Lung (tissue), 12 donors: ENCODE data around the gene GREB1L. TPM values are rescaled to one million over a fixed set of nuclear protein-coding genes. Genes with fewer than 3 reads are reported as not detected.

ENCODE experiments used
- ATAC-seq: fragments of 200-7000 bp; cut with Tn5 transposase; one replicate; pipeline ENCODE4 v1.9.1; 2020; ENCODE audit warnings: moderate number of reproducible peaks; ENCODE audit not compliant: insufficient read depth, low FRiP score
- DNase-seq, 3 donors: peaks; one replicate each; pipeline ENCODE4 v3.0.0-alpha.2; 2013 to 2017
- H3K27ac ChIP-seq, 2 donors: one replicate each; pipeline ENCODE4 v1.5.1; 2013; ENCODE audit warnings: mild to moderate bottlenecking in 2 of 2, moderate library complexity in 2 of 2, control low read depth in 1 of 2, inconsistent platforms in 1 of 2, low read depth in 1 of 2, low read length in 1 of 2
- H3K27me3 ChIP-seq, 3 donors: one replicate each; pipeline ENCODE4 v1.5.1; 2013; ENCODE audit warnings: low read length in 2 of 3; ENCODE audit not compliant: control insufficient read depth in 3 of 3, insufficient read depth in 3 of 3
- H3K36me3 ChIP-seq, 4 donors: one replicate each; pipeline ENCODE4 v1.5.1; 2013; ENCODE audit warnings: low read length in 4 of 4, mild to moderate bottlenecking in 1 of 4, moderate library complexity in 1 of 4; ENCODE audit not compliant: control insufficient read depth in 4 of 4, insufficient read depth in 4 of 4
- H3K4me1 ChIP-seq, 5 donors: one replicate each; pipeline ENCODE4 v1.5.1; 2013; ENCODE audit warnings: low read length in 5 of 5, mild to moderate bottlenecking in 2 of 5, moderate library complexity in 1 of 5; ENCODE audit not compliant: control insufficient read depth in 5 of 5, insufficient read depth in 5 of 5
- H3K4me3 ChIP-seq: one replicate; pipeline ENCODE4 v1.5.1; 2013; ENCODE audit warnings: mild to moderate bottlenecking, control low read depth, moderate library complexity
- H3K9ac ChIP-seq, 2 donors: one replicate each; pipeline ENCODE4 v1.5.1; 2013; ENCODE audit warnings: low read length in 2 of 2, control low read depth in 1 of 2; ENCODE audit not compliant: insufficient read depth in 1 of 2
- H3K9me3 ChIP-seq, 4 donors: one replicate each; pipeline ENCODE4 v1.5.1; 2013; ENCODE audit warnings: low read length in 3 of 4, mild to moderate bottlenecking in 1 of 4, moderate library complexity in 1 of 4; ENCODE audit not compliant: control insufficient read depth in 4 of 4, insufficient read depth in 3 of 4
- WGBS, 2 donors: extraction: QIAGEN DNeasy Blood & Tissue Kit; methylation state at CpG; one replicate each; pipeline ENCODE4 v1.1.7; 2013; 5-methylcytosine and 5-hydroxymethylcytosine counted together
- polyA plus RNA-seq, 2 donors: library from polyadenylated mRNA; stranded (reverse); fragments of 200-250 nt; gene quantifications; one replicate each; pipeline ENCODE4 v1.2.1, GENCODE V29; 2013
- total RNA-seq, 2 donors: library from RNA; depleted of rRNA in 1 of 2; stranded (reverse); fragments of >200 nt in 1 of 2; gene quantifications; one replicate each; pipeline ENCODE4 v1.2.1, GENCODE V29; 2014 to 2021
- TF ChIP-seq, protein P1 (sequence below): IDR thresholded peaks from 2 replicates; pipeline ENCODE4 v1.5.1; 2012; ENCODE audit warnings: mild to moderate bottlenecking; ENCODE audit errors: control extremely low read depth, extremely low read depth
- donor health status: control.
- donor health status: control.
- donor health status: Bipolar disorder and iron deficiency.
- donor health status: healthy.
- donor health status: DM: yes; HTN: yes; CAD: no.

Gene GREB1L
- total and polyA plus RNA-seq, 4 donors = 0.08 to 1.2 (median 0.41) TPM

DNA sequence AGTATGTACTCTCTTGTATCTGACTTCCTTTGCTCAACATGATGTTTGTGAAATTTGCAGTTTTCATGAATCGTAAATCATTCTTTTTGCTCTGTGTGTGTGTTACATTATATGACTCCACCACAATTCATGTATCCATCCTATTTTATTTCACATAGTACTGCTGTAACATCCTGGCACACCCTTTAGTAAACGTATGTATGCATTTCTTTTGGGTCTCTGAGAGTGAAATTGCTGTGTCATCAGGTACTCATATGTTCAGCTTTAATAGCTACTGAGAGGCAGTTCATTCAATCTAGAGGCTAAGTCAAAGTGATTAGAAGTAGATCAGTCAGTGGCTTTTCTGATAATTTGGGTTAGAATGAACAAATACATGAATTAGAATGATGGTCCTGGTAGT is 239.7 kb downstream of the GREB1L start:
- Histone ChIP-seq H3K36me3 (no peaks in the 10 kb centered on the region), H3K27me3 (no peaks in the 10 kb centered on the region), H3K4me1 (no peaks in the 10 kb centered on the region), H3K9ac (no peak overlapping the region), H3K4me3 (no peak overlapping the region), H3K9me3 (no peaks in the 10 kb centered on the region), H3K27ac (no peak overlapping the region)
- ATAC-seq = no peak
- DNase-seq = no peak
- TF ChIP-seq, protein P1, sequence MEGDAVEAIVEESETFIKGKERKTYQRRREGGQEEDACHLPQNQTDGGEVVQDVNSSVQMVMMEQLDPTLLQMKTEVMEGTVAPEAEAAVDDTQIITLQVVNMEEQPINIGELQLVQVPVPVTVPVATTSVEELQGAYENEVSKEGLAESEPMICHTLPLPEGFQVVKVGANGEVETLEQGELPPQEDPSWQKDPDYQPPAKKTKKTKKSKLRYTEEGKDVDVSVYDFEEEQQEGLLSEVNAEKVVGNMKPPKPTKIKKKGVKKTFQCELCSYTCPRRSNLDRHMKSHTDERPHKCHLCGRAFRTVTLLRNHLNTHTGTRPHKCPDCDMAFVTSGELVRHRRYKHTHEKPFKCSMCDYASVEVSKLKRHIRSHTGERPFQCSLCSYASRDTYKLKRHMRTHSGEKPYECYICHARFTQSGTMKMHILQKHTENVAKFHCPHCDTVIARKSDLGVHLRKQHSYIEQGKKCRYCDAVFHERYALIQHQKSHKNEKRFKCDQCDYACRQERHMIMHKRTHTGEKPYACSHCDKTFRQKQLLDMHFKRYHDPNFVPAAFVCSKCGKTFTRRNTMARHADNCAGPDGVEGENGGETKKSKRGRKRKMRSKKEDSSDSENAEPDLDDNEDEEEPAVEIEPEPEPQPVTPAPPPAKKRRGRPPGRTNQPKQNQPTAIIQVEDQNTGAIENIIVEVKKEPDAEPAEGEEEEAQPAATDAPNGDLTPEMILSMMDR = no peak
- WGBS, 2 donors = 67 to 77% methylated on average over 2 of the region's 2 CpGs

DNA sequence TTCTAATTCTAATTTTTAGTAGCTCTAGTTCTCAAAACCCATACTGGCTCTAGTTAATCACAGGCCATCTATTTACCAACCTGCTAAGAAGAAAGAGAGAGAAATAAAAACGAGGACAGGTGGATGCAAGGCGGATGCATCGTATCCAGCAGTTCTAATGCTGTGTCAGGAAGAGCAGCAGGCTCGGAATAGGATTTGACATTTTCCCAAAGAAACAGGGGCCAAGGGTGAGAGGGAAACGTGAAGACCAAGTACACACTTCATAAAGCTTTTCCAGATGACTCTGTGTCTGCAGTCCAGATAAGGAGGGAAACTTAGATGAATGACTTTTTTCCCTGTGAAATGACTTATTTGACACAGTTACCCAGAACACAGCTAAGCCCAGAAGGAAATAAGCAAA is 241.0 kb downstream of the GREB1L start:
- H3K9me3 ChIP-seq = no peaks in the 10 kb centered on the region
- TF ChIP-seq, protein P1 = no peak
- DNase-seq = peak in 1 of 3 donors; percentile 13
- H3K9ac ChIP-seq = no peak overlapping the region
- no peaks in the 10 kb centered on the region for H3K36me3 ChIP-seq
- H3K4me1 ChIP-seq = no peaks in the 10 kb centered on the region
- H3K4me3 ChIP-seq = no peak overlapping the region
- no peak for ATAC-seq
- WGBS, 2 donors = 82 to 84% methylated on average over 5 of the region's 5 CpGs
- H3K27ac ChIP-seq = no peak overlapping the region
- no peaks in the 10 kb centered on the region for H3K27me3 ChIP-seq

DNA sequence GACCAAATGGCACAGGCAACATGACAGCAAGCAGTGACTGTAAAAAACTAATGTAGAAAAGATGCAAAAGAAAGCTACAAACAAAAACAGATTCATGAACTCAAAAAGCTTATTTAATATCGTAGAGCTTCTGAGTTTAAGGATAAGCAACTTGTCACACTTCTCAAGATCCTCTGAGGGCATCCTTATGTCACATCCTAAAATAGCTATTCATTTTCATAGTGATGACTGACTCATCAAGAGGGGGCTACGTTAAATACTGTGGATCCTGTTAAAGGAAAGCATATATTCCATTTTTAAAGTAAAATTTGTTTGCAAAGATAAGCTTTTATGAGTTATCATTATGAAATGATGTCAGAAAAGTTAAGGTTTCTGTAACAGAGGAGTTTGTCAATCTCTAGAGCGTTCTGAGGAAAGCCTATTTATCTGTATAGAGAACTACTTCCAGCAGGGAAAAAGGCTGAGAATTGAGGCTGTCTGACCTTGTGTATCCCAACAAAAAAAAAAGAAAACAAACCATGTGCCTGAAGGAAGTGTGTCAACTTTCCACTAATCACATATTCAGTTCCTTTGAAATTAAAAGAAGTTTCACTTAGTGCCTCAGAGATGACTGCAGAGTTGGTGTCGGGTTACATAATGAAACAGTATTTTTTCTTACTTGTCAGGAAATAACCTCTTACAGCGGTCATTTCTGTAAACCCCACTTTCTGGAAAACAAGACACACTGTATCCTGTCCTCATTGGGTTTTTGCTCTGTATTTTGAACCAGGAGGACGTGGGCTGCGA is 243.0 kb downstream of the GREB1L start:
- Histone ChIP-seq H3K4me3 (no peak overlapping the region), H3K9ac (no peak overlapping the region), H3K9me3 (no peaks in the 10 kb centered on the region), H3K36me3 (no peaks in the 10 kb centered on the region), H3K27me3 (no peaks in the 10 kb centered on the region), H3K27ac (no peak overlapping the region), H3K4me1 (no peaks in the 10 kb centered on the region)
- DNase-seq = peak in 1 of 3 donors; percentile 10
- 74 to 76% methylated on average over 7 of the region's 7 CpGs for WGBS, 2 donors
- no peak for ATAC-seq
- TF ChIP-seq, protein P1 = no peak
